Measurements from ENCODE around the gene PTPN4.

DNA sequence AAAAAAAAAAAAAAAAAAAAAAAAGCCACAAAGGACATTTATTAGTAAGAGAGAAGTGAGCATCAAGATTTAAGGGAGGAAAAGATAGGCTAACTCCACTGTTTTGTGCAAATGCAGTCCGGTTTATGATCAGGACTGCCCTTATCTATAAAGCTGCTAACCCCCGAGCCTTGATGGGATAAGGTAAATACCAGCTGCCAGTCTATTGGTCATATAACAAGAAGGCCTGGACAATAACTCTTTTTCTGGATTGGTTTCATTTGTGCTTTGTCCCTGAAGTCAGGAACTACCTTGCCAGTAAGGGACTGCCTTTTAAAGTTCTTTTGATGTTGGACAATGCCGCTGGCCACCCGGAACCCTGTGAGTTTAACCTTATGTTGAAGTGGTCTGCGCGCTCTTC, 15.4 kb downstream of the PTPN4 start:
- no peak for TF ChIP-seq POLR2AphosphoS5 (IDR thresholded peaks at IDR 0.05)
- no peak for TF ChIP-seq CTCF (IDR thresholded peaks at IDR 0.05)
- no peak for TF ChIP-seq POLR2A (IDR thresholded peaks at IDR 0.05)
